GM23338 (cell line): Measurements from ENCODE around the gene IGF2BP2. TPM values are rescaled to one million over a fixed set of nuclear protein-coding genes. Genes with fewer than 3 reads are reported as not detected.
A peak's percentile ranks its signal among the peaks of the same experiment; 100 is the strongest.

Experiments used
- ATAC-seq: fragments of 200-7000 bp; cut with Tn5 transposase; 3 replicates; pipeline ENCODE4 v1.9.1; 2020
- DNase-seq: peaks from one replicate; pipeline ENCODE4 v3.0.0-alpha.2; 2015; ENCODE audit warnings: low spot score
- H2AFZ ChIP-seq: fragments of 200-600 bp; sonication (generic); 2 replicates; pipeline ENCODE4 v1.8.0; 2016; ENCODE audit warnings: antibody characterized with exemption, mild to moderate bottlenecking, moderate library complexity
- H3F3A ChIP-seq: fragments of 200-600 bp; sonication (generic); replicated peaks from 2 replicates; pipeline ENCODE4 v1.8.0; 2017; ENCODE audit warnings: antibody characterized with exemption, mixed run types, low read depth
- H3K27ac ChIP-seq: fragments of 200-600 bp; sonication (generic); 2 replicates; pipeline ENCODE4 v1.6.1; 2016; ENCODE audit warnings: low read depth
- H3K27me3 ChIP-seq: fragments of 200-600 bp; sonication (generic); 2 replicates; pipeline ENCODE4 v1.8.0; 2016; ENCODE audit warnings: mild to moderate bottlenecking, mixed run types, moderate library complexity; ENCODE audit not compliant: insufficient read depth
- H3K36me3 ChIP-seq: fragments of 200-600 bp; sonication (generic); 2 replicates; pipeline ENCODE4 v1.8.0; 2016; ENCODE audit warnings: mild to moderate bottlenecking; ENCODE audit not compliant: insufficient read depth
- H3K4me1 ChIP-seq: fragments of 200-600 bp; sonication (generic); 2 replicates; pipeline ENCODE4 v1.8.0; 2016; ENCODE audit warnings: mild to moderate bottlenecking, moderate library complexity; ENCODE audit not compliant: insufficient read depth
- H3K4me2 ChIP-seq: fragments of 200-600 bp; sonication (generic); 2 replicates; pipeline ENCODE4 v1.7.1; 2017; ENCODE audit warnings: mixed run types
- H3K4me3 ChIP-seq: fragments of 200-600 bp; sonication (generic); 2 replicates; pipeline ENCODE4 v1.6.1; 2016; ENCODE audit warnings: mixed run types
- H3K79me2 ChIP-seq: fragments of 200-600 bp; sonication (generic); replicated peaks from 2 replicates; pipeline ENCODE4 v1.8.0; 2017; ENCODE audit warnings: mild to moderate bottlenecking; ENCODE audit not compliant: insufficient read depth
- H3K9me2 ChIP-seq: fragments of 200-600 bp; sonication (generic); 2 replicates; pipeline ENCODE4 v1.8.0; 2017; ENCODE audit not compliant: insufficient read depth
- H4K20me1 ChIP-seq: fragments of 200-600 bp; sonication (generic); replicated peaks from 2 replicates; pipeline ENCODE4 v1.8.0; 2017; ENCODE audit warnings: mild to moderate bottlenecking; ENCODE audit not compliant: insufficient read depth
- H3K27ac Mint-ChIP-seq: 2 replicates; pipeline ENCODE4 v1.8.0; 2020; ENCODE audit warnings: inconsistent platforms, mild to moderate bottlenecking, moderate library complexity, mixed read lengths
- H3K27me3 Mint-ChIP-seq: 3 replicates; pipeline ENCODE4 v1.8.0; 2022; ENCODE audit warnings: low read depth, mild to moderate bottlenecking, moderate library complexity, mixed read lengths, inconsistent platforms; ENCODE audit not compliant: insufficient read depth, poor library complexity
- H3K36me3 Mint-ChIP-seq: 3 replicates; pipeline ENCODE4 v1.8.0; 2021; ENCODE audit warnings: low read depth, mild to moderate bottlenecking, inconsistent platforms, moderate library complexity, mixed read lengths
- H3K4me1 Mint-ChIP-seq: 3 replicates; pipeline ENCODE4 v1.8.0; 2020; ENCODE audit warnings: mild to moderate bottlenecking, inconsistent platforms, mixed read lengths
- H3K4me3 Mint-ChIP-seq: 3 replicates; pipeline ENCODE4 v1.8.0; 2021; ENCODE audit warnings: moderate library complexity, mild to moderate bottlenecking, inconsistent platforms, mixed read lengths
- H3K9me3 Mint-ChIP-seq: 3 replicates; pipeline ENCODE4 v1.8.0; 2020; ENCODE audit warnings: moderate library complexity, mild to moderate bottlenecking, inconsistent platforms, mixed read lengths
- CTCF ChIP-seq, 2 experiments: fragments of 200-600 bp in 1 of 2; sonication (generic) in 1 of 2; conservative IDR thresholded peaks; 2 replicates each; pipeline versions ENCODE4 v1.5.1 to v1.6.1; 2016 to 2017; ENCODE audit warnings: antibody characterized with exemption in 2 of 2, low read depth in 2 of 2, mild to moderate bottlenecking in 2 of 2, moderate library complexity in 1 of 2
- STAT1 ChIP-seq: IDR thresholded peaks from one replicate; pipeline ENCODE4 v1.6.1; 2016; ENCODE audit warnings: antibody characterized with exemption; ENCODE audit not compliant: unreplicated experiment
- ZNF462 ChIP-seq: fragments of 250-450 bp; sonication (Bioruptor Pico); IDR thresholded peaks from 2 replicates; pipeline ENCODE4 v1.5.0; 2020; ENCODE audit warnings: mild to moderate bottlenecking, moderate library complexity
- polyA plus RNA-seq: library from polyadenylated mRNA; unstranded; fragments of >200 nt; fragmentation: Nextera tagmentation; extraction: Ambion mirVana; gene quantifications from 2 replicates; pipeline ENCODE4 v1.2.1, GENCODE V29; 2016
- total RNA-seq: library from RNA; depleted of rRNA; stranded (reverse); fragments of >200 nt; shearing (Covaris generic); gene quantifications from 2 replicates; pipeline ENCODE4 v1.2.3, GENCODE V29; 2014

The IGF2BP2 gene
- total and polyA plus RNA-seq, 2 experiments from 2014 or later: 82.9 to 84.5 TPM

- TF ChIP-seq ZNF462 (CRISPR knock-in tag): no peak
These were observed 96.1 kb downstream of the IGF2BP2 start (continued) for GRCh38 chr3:185728630-185729336.

GRCh38 chr3:185727873-185728272 lies 97.0 kb downstream of the IGF2BP2 start:
- no peak overlapping the region for H3K4me3 ChIP-seq
- Mint-ChIP-seq H3K4me3 (no peak overlapping the region; the same call in 2 of the 3 replicates), H3K36me3 (no peaks in the 10 kb centered on the region; the same call in 2 of the 3 replicates), H3K27ac (peak overlapping the region; percentile 81), H3K9me3 (no peaks in the 10 kb centered on the region), H3K4me1 (peaks cover 69% of the 10 kb centered on the region), H3K27me3 (peaks cover 12% of the 10 kb centered on the region)
- peak overlapping the region; percentile 39; the same call in 1 of the 2 replicates for H3K4me2 ChIP-seq
- peak overlapping the region; percentile 71; the same call in 1 of the 2 replicates for H3K27ac ChIP-seq
- H3K36me3 ChIP-seq: no peaks in the 10 kb centered on the region
- no peak overlapping the region for H2AFZ ChIP-seq
- peak in 1 of 2 experiments; percentile 11; a peak in 1 of 4 replicates for TF ChIP-seq CTCF (conservative IDR thresholded peaks at IDR 0.05; ENCODE audit: low read depth in 2 of 2)
- TF ChIP-seq STAT1: no peak
- H3K4me1 ChIP-seq: peaks cover 66% of the 10 kb centered on the region
- DNase-seq (no peak), ATAC-seq (peak; percentile 45)
- no peaks in the 10 kb centered on the region for H3F3A ChIP-seq
- H3K27me3 ChIP-seq: no peaks in the 10 kb centered on the region
- peaks cover 26% of the 10 kb centered on the region; the same call in 1 of the 2 replicates for H4K20me1 ChIP-seq
- H3K9me2 ChIP-seq: no peaks in the 10 kb centered on the region
- peaks cover 100% of the 10 kb centered on the region for H3K79me2 ChIP-seq
